Activated CD8-positive, alpha-beta memory T cell treated with anti-CD3 and anti-CD28 coated beads, Interleukin-2, amount 50 U/mL, for 24 hours (primary cell): ENCODE results near the gene DENND4C.
"Not testable (repeated sequence)": the region's sequence is repeated elsewhere in the genome, so short reads cannot be mapped to it uniquely, and the experiment has no call there.

ENCODE experiments used
- DNase-seq: peaks from one replicate; pipeline ENCODE4 v3.0.0-alpha.2; 2020; ENCODE audit errors: extremely low read depth

The DENND4C gene

GRCh38 chr9:19266778-19267384 is 36.4 kb downstream of the DENND4C start:
- DNase-seq: not testable (repeated sequence)

- DNase-seq: no peak
Measured at GRCh38 chr9:19269582-19269981, 39.1 kb downstream of the DENND4C start.

- DNase-seq: no peak
Measured at GRCh38 chr9:19270421-19270949, 40.0 kb downstream of the DENND4C start.

- DNase-seq: no peak
Measured at GRCh38 chr9:19271081-19271480, 40.6 kb downstream of the DENND4C start.

- DNase-seq: no peak
Measured at GRCh38 chr9:19281801-19282200, 51.3 kb downstream of the DENND4C start.

GRCh38 chr9:19283072-19283710 is 52.7 kb downstream of the DENND4C start:
- no peak for DNase-seq

GRCh38 chr9:19284729-19285128 is 54.2 kb downstream of the DENND4C start:
- no peak for DNase-seq

- DNase-seq: no peak
Measured at GRCh38 chr9:19286634-19287188, 56.2 kb downstream of the DENND4C start.

GRCh38 chr9:19288081-19288480 is 57.6 kb downstream of the DENND4C start:
- DNase-seq: no peak

GRCh38 chr9:19290103-19290502 is 59.6 kb downstream of the DENND4C start:
- no peak for DNase-seq

GRCh38 chr9:19294219-19294618 is 63.7 kb downstream of the DENND4C start:
- DNase-seq: no peak

GRCh38 chr9:19298436-19299000 is 68.0 kb downstream of the DENND4C start:
- DNase-seq: no peak

GRCh38 chr9:19303216-19303615 is 72.7 kb downstream of the DENND4C start:
- no peak for DNase-seq

- DNase-seq: no peak
Measured at GRCh38 chr9:19306568-19306967, 76.1 kb downstream of the DENND4C start.

GRCh38 chr9:19310246-19310645 is 79.8 kb downstream of the DENND4C start:
- DNase-seq: no peak

- DNase-seq: no peak
Measured at GRCh38 chr9:19313573-19313972, 83.1 kb downstream of the DENND4C start.

- no peak for DNase-seq
Measured at GRCh38 chr9:19320495-19320894, 90.0 kb downstream of the DENND4C start.

- DNase-seq: no peak
Measured at GRCh38 chr9:19331877-19332276, 101.4 kb downstream of the DENND4C start.

- no peak for DNase-seq
Measured at GRCh38 chr9:19336166-19336565, 105.7 kb downstream of the DENND4C start.

- no peak for DNase-seq
Measured at GRCh38 chr9:19342947-19343346, 112.5 kb downstream of the DENND4C start.

- DNase-seq: no peak
Measured at GRCh38 chr9:19358701-19359100, 128.2 kb downstream of the DENND4C start.

GRCh38 chr9:19369107-19369506 is 138.6 kb downstream of the DENND4C start:
- DNase-seq: no peak

- no peak for DNase-seq
Measured at GRCh38 chr9:19371942-19372341, 141.4 kb downstream of the DENND4C start.
